Muscle layer of duodenum (tissue), 2 donors: Measurements from ENCODE around the gene PPP1R8.
"Not testable (repeated sequence)": the region's sequence is repeated elsewhere in the genome, so short reads cannot be mapped to it uniquely, and the experiment has no call there.

ENCODE experiments used
- H3K27ac ChIP-seq: one replicate; pipeline ENCODE4 v1.7.0; 2013; ENCODE audit warnings: mild to moderate bottlenecking, low read length
- H3K27me3 ChIP-seq: one replicate; pipeline ENCODE4 v1.7.0; 2013; ENCODE audit warnings: low read depth, mild to moderate bottlenecking, control low read depth, low read length
- H3K36me3 ChIP-seq, 2 donors: one replicate each; pipeline ENCODE4 v1.7.0; 2013; ENCODE audit warnings: low read length in 2 of 2, control low read depth in 1 of 2, mild to moderate bottlenecking in 1 of 2; ENCODE audit not compliant: insufficient read depth in 2 of 2, control insufficient read depth in 1 of 2
- H3K4me1 ChIP-seq, 2 donors: one replicate each; pipeline ENCODE4 v1.7.0; 2013; ENCODE audit warnings: low read length in 2 of 2, mild to moderate bottlenecking in 2 of 2, control low read depth in 1 of 2, moderate library complexity in 1 of 2; ENCODE audit not compliant: insufficient read depth in 2 of 2, control insufficient read depth in 1 of 2
- H3K4me3 ChIP-seq, 2 donors: one replicate each; pipeline ENCODE4 v1.7.0; 2013; ENCODE audit warnings: low read length in 2 of 2, low read depth in 1 of 2, mild to moderate bottlenecking in 1 of 2
- H3K9me3 ChIP-seq, 2 donors: one replicate each; pipeline ENCODE4 v1.7.0; 2013; ENCODE audit warnings: low read length in 2 of 2, control low read depth in 1 of 2, mild to moderate bottlenecking in 1 of 2; ENCODE audit not compliant: control insufficient read depth in 1 of 2
- donor health status: healthy.

Gene PPP1R8

GRCh38 chr1:27830621-27831440 is at the start of gene PPP1R8:
TSS of gene PPP1R8 (plus strand) at chr1:27830782. CDS start at chr1:27830836, 54 bp downstream.
- H3K4me1 ChIP-seq, result peaks cover 13 to 23% of the 10 kb centered on the region in 2 donors
- peak within 1 kb of the TSS; percentile 87 to 100 for H3K4me3 ChIP-seq
- H3K36me3 ChIP-seq, result peaks cover 20 to 28% of the 10 kb centered on the region in 2 donors
- H3K9me3 ChIP-seq, result no peaks in the 10 kb centered on the region
- H3K27me3 ChIP-seq, result no peaks in the 10 kb centered on the region
- peak within 1 kb of the TSS; percentile 85 for H3K27ac ChIP-seq

DNA sequence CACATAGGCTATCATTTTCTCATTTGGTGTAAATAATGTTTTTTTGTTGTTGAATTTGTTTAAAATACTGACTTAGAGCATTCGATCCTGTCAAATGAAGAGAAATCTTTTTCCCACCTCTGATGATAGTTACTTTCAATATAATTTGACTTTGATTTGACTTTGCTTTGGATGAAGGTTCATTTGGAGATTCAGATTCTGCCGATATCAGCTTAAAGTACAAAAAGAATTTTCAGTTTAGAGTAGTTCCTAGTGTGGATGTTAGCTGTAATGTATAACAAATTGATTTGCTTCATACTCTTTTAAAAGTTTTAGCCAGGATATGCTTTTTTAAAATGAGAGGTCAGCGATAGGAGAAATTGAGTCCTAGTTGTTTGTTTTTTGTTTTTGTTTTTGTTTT is 47.6 kb upstream of the PPP1R8 start:
- no peaks in the 10 kb centered on the region for H3K36me3 ChIP-seq
- H3K4me1 ChIP-seq, result peaks cover 1 to 4% of the 10 kb centered on the region in 2 donors

DNA sequence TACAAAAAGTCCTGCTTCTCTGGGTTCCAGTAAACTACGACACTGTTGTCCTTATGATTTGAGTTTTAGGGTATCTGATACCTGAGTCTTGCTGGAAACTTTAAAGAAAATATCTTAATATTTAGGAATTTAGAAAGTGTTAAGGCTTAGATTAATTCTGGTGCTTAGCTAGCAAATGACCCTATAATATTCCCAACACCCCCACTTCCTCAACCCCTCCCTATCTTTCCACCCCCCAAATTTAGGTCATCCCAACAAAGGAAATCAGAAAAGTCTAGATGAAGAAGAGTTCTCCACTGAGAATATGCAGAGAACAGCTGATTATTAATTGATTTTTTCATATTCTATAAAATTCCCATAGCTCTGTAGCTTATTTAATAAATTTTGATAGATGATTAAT is 45.9 kb upstream of the PPP1R8 start:
- no peak overlapping the region for H3K4me3 ChIP-seq
- H3K9me3 ChIP-seq, result no peaks in the 10 kb centered on the region
- peaks cover 0 to under 1% of the 10 kb centered on the region in 2 donors for H3K36me3 ChIP-seq
- peaks cover 7 to 11% of the 10 kb centered on the region in 2 donors for H3K4me1 ChIP-seq
- H3K27me3 ChIP-seq, result no peaks in the 10 kb centered on the region
- no peak overlapping the region for H3K27ac ChIP-seq

More for the DNA sequence above, 47.6 kb upstream of the PPP1R8 start:
- H3K27me3 ChIP-seq, result no peaks in the 10 kb centered on the region
- H3K27ac ChIP-seq, result no peak overlapping the region
- no peaks in the 10 kb centered on the region for H3K9me3 ChIP-seq
- H3K4me3 ChIP-seq, result no peak overlapping the region

- peaks cover 7 to 11% of the 10 kb centered on the region in 2 donors for H3K4me1 ChIP-seq
- H3K27me3 ChIP-seq, result no peaks in the 10 kb centered on the region
- H3K4me3 ChIP-seq, result no peak overlapping the region
- H3K36me3 ChIP-seq, result peaks cover 0 to 9% of the 10 kb centered on the region in 2 donors
- peak overlapping the region; percentile 34 for H3K27ac ChIP-seq
- H3K9me3 ChIP-seq, result no peaks in the 10 kb centered on the region
These were observed 44.7 kb upstream of the PPP1R8 start for GRCh38 chr1:27785781-27786455.

GRCh38 chr1:27787895-27788294 is 42.7 kb upstream of the PPP1R8 start:
- no peaks in the 10 kb centered on the region for H3K9me3 ChIP-seq
- H3K36me3 ChIP-seq, result peaks cover 5 to 20% of the 10 kb centered on the region in 2 donors
- no peaks in the 10 kb centered on the region for H3K27me3 ChIP-seq
- peak overlapping the region; percentile 14 for H3K27ac ChIP-seq
- H3K4me3 ChIP-seq, result no peak overlapping the region
- peaks cover 7 to 11% of the 10 kb centered on the region in 2 donors for H3K4me1 ChIP-seq

DNA sequence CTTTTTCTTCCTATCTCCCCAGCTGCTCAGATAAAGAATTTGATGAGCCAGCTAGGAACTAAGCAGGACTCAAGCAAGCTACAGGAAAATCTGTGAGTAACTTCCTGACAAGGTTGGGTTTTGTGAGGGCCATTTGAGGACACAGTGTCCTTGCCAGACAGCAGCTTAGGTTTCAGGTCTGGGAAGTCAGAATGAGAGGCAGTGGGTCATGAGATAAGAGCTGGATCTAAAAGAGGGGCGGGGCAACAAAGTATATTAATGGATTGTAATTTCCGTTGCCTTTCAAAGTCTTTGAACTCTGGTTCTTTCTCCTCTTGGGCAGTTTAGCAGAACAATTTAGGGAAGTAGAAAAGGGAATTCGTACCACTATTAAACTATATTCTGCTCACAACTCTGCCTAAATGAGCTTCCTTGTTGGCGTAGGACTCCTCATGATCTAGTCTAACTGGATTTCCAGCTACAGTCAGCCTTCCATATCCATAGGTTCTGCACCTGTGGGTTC is 41.0 kb upstream of the PPP1R8 start:
- H3K27me3 ChIP-seq, result no peaks in the 10 kb centered on the region
- peaks cover 13 to 34% of the 10 kb centered on the region in 2 donors for H3K36me3 ChIP-seq
- H3K27ac ChIP-seq, result peak overlapping the region; percentile 19
- no peak overlapping the region for H3K4me3 ChIP-seq
- H3K4me1 ChIP-seq, result peaks cover 7% of the 10 kb centered on the region in 2 donors
- H3K9me3 ChIP-seq, result no peaks in the 10 kb centered on the region

- peaks cover 18 to 41% of the 10 kb centered on the region in 2 donors for H3K36me3 ChIP-seq
- not testable (repeated sequence) for H3K27ac ChIP-seq, H3K4me3 ChIP-seq, H3K27me3 ChIP-seq, H3K4me1 ChIP-seq, H3K9me3 ChIP-seq
These were observed 40.3 kb upstream of the PPP1R8 start for GRCh38 chr1:27790270-27790669.

GRCh38 chr1:27795601-27796000 is 35.0 kb upstream of the PPP1R8 start:
- H3K27me3 ChIP-seq, result no peaks in the 10 kb centered on the region
- no peak overlapping the region for H3K4me3 ChIP-seq
- H3K36me3 ChIP-seq, result peaks cover 39 to 65% of the 10 kb centered on the region in 2 donors
- H3K4me1 ChIP-seq, result no peaks in the 10 kb centered on the region
- H3K27ac ChIP-seq, result no peak overlapping the region
- no peaks in the 10 kb centered on the region for H3K9me3 ChIP-seq

GRCh38 chr1:27804791-27805190 is 25.8 kb upstream of the PPP1R8 start:
- H3K4me3 ChIP-seq, result no peak overlapping the region
- no peak overlapping the region for H3K27ac ChIP-seq
- peaks cover 26 to 60% of the 10 kb centered on the region in 2 donors for H3K36me3 ChIP-seq

DNA sequence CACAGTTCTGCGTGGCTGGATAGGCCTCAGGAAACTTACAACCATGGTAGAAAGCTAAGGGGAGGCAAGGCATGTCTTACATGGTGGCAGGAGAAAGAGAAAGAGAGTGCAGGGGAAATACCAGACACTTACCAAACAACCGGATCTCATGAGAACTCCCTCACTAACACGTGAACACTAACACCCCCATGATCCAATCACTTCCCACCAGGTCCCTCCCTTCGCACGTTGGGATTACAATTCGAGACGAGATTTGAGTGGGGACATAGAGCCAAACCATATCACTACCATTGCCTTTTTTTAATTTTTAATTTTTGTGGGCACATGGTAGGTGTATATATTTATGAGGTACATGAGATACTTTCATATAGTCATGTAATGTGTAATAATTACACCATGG is 23.8 kb upstream of the PPP1R8 start:
- Histone ChIP-seq H3K36me3 (peaks cover 20 to 53% of the 10 kb centered on the region in 2 donors), H3K27me3 (no peaks in the 10 kb centered on the region), H3K27ac (no peak overlapping the region), H3K4me3 (no peak overlapping the region), H3K4me1 (no peaks in the 10 kb centered on the region), H3K9me3 (no peaks in the 10 kb centered on the region)

More at GRCh38 chr1:27804791-27805190, 25.8 kb upstream of the PPP1R8 start:
- Histone ChIP-seq H3K27me3 (no peaks in the 10 kb centered on the region), H3K4me1 (no peaks in the 10 kb centered on the region), H3K9me3 (no peaks in the 10 kb centered on the region)

GRCh38 chr1:27807385-27807784 is 23.2 kb upstream of the PPP1R8 start:
- H3K27me3 ChIP-seq, result no peaks in the 10 kb centered on the region
- peaks cover 19 to 55% of the 10 kb centered on the region in 2 donors for H3K36me3 ChIP-seq
- no peaks in the 10 kb centered on the region for H3K4me1 ChIP-seq
- H3K4me3 ChIP-seq, result no peak overlapping the region
- H3K27ac ChIP-seq, result no peak overlapping the region
- no peaks in the 10 kb centered on the region for H3K9me3 ChIP-seq
